Measurements from ENCODE around the gene GRIN3B.

GRIN3B gene

GRCh38 chr19:991174-991931 lies 8.9 kb upstream of the GRIN3B start:
- DNase-seq, result no peak

DNA sequence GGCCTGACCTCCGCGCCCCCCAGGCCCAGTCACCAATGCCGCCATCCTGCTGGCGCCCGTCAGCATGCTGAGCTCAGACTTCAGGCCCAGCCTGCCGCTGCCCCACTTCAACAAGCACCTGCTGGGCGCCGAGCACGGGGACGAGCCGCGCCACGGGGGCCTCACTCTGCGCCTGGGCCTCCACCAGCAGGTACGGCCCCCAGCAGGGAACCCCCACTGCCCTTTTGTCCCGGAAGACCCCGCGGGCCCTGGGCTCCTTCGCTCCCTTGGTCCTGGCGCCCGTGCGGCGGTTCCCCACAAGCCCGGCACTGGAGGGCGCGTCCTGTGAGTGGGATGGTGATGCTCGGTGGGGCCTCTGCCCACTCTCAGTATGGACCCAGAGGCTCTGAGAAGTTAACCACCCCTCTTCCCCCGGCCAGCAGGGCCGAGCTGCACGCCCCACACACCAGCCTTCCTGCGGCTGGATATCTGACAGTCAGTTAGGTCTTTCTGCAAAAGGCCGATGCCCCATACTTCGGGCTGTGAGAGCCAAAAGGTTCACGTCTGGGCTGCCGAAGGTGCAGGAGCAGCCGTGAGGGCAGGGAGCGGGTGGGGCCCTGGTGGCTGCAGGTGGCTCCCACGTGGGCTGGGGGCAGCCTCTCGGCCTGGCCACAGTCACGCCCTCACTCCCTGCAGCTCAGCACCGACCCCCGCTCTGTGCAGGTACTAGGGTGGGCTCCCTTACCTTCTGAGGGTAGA lies 8.1 kb upstream of the GRIN3B start:
- DNase-seq, result no peak

- DNase-seq, result no peak
Observed at GRCh38 chr19:992670-993055, 7.6 kb upstream of the GRIN3B start.

- no peak for DNase-seq
Observed at GRCh38 chr19:993361-993830, 6.8 kb upstream of the GRIN3B start.

GRCh38 chr19:993831-994393 lies 6.3 kb upstream of the GRIN3B start:
- no peak for DNase-seq

GRCh38 chr19:994516-994915 lies 5.7 kb upstream of the GRIN3B start:
- no peak for DNase-seq

DNA sequence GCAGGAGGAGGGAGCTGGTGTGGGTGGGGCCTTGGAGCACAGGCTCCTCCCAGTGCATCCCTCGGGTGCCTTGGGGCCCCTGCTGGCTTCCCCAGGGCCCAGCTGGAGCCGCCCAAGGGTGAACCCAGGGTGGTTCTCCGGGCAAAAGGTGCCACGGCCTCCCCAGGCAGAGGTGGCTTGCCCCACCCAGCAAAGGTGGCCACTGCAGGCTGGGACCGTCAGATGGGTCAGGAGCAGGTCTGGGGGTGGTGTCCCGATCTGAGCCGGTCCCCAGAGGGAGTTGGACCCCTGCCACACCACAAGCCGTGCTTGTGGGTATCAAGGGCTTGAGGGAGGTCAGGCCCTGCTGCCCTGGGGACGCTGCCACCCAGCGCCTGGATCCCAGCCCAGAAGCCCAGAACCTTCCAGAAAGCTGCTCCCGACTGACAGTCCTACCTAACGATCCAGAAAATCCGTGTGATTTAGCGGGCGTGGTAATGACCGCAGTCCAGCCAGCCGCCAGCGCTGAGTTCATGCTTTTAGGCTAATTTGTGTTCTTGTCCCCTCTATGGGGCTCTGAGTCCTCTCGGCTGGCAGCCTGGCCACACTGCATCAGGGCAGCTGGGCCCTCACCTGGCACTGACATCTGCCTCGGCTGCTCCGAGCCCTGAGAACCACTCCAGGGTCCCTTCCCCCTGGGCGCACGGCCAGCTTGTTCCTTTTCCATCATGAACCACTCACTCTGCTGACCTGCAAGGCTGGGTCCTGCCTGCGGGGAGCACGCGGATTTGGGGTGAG lies 5.0 kb upstream of the GRIN3B start:
- no peak for DNase-seq

DNA sequence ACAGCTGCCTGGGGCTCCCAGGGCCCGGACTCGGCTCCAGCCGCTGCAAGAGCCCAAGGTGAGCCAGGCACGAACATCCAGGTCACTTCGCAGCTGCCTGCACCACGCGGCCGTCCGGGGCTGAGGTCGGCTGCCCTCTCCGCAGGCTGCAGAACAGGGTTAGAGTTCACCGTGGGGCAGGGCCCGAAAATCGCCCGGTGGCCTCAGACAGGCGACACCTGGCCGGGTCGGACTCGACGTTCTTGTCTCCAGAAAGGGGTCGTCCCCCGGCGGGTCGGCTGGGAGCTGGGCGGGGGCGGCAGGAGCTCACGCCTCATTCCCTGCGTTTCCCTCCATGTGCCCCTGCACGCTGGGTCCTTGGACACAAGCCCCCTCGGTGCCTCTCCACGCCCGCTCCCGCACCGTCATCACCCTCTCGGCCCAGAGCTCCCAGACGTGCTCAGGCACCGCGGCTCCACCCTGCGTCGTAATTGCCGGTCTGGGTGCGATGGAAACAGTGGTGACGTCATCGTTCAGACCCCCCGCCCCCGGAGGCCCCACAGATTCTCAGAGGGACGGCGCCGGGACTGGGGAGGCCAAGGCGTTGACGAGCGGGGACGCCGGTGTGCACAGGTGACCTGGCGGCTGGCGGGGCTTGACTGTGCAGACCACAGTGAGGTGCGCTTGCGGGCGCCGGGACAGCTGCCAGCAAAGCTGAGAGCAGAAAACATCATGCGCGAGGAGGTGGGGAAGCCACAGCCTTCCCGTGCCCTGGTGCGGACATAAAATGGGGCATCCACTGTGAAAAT lies 4.0 kb upstream of the GRIN3B start:
- DNase-seq, result no peak

GRCh38 chr19:998064-998463 lies 2.2 kb upstream of the GRIN3B start:
- DNase-seq, result no peak

- no peak for DNase-seq
Observed at GRCh38 chr19:999379-999719, 870 bp upstream of the GRIN3B start.

DNA sequence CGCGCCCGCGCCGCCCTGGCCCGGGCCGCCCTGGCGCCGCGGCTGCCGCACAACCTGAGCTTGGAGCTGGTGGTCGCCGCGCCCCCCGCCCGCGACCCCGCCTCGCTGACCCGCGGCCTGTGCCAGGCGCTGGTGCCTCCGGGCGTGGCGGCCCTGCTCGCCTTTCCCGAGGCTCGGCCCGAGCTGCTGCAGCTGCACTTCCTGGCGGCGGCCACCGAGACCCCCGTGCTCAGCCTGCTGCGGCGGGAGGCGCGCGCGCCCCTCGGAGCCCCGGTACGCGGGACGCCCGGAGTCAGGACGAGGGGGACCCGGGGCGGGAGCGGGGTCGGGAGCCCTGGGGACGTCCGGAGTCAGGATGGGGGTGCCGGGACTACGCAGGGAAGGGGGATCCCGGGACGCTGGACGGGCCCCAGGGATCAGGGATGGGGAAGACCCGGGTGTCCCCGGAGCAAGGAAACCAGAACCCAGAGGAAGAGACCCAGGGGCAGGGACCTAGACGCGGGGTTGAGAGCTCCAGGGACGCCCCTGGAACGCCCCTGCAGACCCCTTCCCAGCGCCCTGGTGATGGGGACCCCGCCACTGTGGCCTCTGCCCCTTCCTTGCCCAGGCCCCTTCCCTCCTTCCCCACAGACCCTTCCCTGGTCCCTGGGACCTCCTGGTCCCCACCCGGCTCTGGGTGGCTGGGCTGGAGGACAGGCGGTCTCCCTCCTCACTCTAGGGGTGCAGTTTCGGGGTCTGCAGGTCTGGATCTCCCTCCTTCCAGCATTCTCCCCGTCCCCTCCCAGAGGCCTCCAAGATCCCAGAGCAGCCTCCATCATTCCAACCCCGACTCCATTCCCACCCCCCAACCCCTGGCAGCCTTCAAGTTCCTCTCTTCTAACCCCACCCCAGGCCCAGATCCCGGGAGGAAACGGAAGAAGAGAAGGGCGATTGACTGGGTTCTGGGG lies 645 bp downstream of the GRIN3B start:
- DNase-seq, result no peak

GRCh38 chr19:1001538-1002166 lies 1.4 kb downstream of the GRIN3B start:
- DNase-seq, result no peak

DNA sequence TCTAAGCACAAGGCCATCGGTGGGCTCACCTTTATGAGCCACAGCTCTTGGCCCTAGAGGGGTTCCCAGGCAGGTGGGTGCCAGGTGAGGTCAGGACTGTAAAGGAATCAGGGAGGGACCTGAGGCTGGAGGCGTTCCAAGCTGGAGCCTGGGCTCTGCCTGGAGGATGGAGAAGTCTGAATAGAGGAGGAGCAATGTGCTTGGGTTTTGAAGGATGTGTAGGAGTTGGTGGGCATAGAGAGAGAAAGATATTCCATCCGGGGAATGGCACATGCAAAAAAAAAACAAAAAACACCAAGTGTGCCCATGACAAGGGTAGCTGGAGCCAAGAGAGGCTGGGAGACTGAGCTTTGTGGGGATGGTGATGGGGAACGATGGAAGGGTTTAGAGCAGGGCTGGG lies 2.4 kb downstream of the GRIN3B start:
- no peak for DNase-seq

DNA sequence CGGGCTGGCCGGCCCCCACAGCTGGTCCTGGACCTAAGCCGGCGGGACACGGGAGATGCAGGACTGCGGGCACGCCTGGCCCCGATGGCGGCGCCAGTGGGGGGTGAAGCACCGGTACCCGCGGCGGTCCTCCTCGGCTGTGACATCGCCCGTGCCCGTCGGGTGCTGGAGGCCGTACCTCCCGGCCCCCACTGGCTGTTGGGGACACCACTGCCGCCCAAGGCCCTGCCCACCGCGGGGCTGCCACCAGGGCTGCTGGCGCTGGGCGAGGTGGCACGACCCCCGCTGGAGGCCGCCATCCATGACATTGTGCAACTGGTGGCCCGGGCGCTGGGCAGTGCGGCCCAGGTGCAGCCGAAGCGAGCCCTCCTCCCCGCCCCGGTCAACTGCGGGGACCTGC lies 3.1 kb downstream of the GRIN3B start:
- DNase-seq, result no peak

DNA sequence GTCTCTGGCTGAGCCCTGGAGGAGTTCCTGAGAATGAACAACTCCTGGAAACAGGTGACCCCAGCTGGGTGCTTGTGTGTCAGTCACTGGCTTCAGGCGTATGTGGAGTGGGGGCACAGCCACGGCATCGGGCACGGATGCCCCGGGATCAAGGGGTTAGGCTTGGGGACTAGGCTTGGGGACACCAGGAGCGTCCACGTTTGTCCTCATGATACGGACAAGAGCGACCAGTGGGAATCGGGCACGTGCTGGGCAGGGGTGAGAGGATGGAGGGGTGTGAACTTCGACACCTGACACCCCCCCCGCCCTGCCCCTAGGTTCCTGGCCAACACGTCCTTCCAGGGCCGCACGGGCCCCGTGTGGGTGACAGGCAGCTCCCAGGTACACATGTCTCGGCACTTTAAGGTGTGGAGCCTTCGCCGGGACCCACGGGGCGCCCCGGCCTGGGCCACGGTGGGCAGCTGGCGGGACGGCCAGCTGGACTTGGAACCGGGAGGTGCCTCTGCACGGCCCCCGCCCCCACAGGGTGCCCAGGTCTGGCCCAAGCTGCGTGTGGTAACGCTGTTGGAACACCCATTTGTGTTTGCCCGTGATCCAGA lies 4.1 kb downstream of the GRIN3B start:
- no peak for DNase-seq

GRCh38 chr19:1004803-1005664 lies 4.8 kb downstream of the GRIN3B start:
- DNase-seq, result no peak

GRCh38 chr19:1006711-1007398 lies 6.6 kb downstream of the GRIN3B start:
- DNase-seq, result no peak

DNA sequence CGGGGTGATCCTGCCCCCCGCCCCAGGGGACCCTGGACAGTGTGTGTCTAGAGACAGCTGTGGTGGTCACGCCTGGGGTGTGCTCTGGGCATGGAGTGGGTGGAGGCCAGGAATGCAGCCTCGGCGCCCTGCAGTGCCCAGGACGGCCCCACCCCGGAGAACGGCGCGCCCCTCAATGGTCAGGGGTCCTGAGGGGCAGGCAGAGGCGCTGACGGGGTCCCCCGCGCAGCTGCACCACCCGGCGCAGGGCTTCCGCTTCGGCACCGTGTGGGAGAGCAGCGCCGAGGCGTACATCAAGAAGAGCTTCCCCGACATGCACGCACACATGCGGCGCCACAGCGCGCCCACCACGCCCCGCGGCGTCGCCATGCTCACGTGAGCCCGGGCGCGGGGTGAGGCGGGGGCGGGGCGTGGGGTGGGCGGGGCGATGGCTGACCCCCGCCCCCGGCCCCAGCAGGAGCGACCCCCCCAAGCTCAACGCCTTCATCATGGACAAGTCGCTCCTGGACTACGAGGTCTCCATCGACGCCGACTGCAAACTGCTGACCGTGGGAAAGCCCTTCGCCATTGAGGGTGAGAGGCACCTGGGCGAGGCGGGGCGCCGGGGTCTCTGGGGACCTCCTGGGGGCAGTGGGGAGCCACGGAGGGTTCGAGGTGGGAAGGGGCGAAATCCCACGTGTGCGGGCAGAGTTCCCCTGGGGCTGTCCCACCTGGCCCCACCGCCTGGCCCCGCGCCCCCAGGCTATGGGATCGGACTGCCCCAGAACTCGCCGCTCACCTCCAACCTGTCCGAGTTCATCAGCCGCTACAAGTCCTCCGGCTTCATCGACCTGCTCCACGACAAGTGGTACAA lies 7.4 kb downstream of the GRIN3B start:
- DNase-seq, result no peak
